ENCODE measurements around the gene AHR. TPM values are rescaled to one million over a fixed set of nuclear protein-coding genes. Genes with fewer than 3 reads are reported as not detected.

AHR gene
- total RNA-seq, 2 donors from 2014 or later: 5.6 to 6.0 TPM

GRCh38 chr7:17329440-17329839 lies 31.0 kb downstream of the AHR start:
- Mint-ChIP-seq H3K4me3 (no peak overlapping the region), H3K27ac (no peak overlapping the region), H3K27me3 (ENCODE audit: insufficient read depth) (no peaks in the 10 kb centered on the region), H3K9me3 (no peaks in the 10 kb centered on the region), H3K36me3 (ENCODE audit: low read depth) (no peaks in the 10 kb centered on the region), H3K4me1 (no peaks in the 10 kb centered on the region)
- no peaks in the 10 kb centered on the region for H3K4me1 ChIP-seq (ENCODE audit: control insufficient read depth, insufficient read depth, low read length)
- no peaks in the 10 kb centered on the region for H3K36me3 ChIP-seq (ENCODE audit: control insufficient read depth, insufficient read depth, low read length)
- H3K27ac ChIP-seq (ENCODE audit: low read depth, low read length): no peak overlapping the region
- no peak for TF ChIP-seq CTCF (conservative IDR thresholded peaks at IDR 0.05)
- no peak overlapping the region for H3K9ac ChIP-seq (ENCODE audit: extremely low read depth, low read length, poor library complexity, severe bottlenecking)
- no peak overlapping the region for H3K4me3 ChIP-seq (ENCODE audit: low read length)
- no peak for DNase-seq
- H3K27me3 ChIP-seq (ENCODE audit: control insufficient read depth, insufficient read depth, low read length, poor library complexity, severe bottlenecking): no peaks in the 10 kb centered on the region
- H3K9me3 ChIP-seq (ENCODE audit: control insufficient read depth, low read length): no peaks in the 10 kb centered on the region

GRCh38 chr7:17331891-17332501 lies 33.5 kb downstream of the AHR start:
- no peaks in the 10 kb centered on the region for H3K36me3 ChIP-seq (ENCODE audit: control insufficient read depth, insufficient read depth, low read length)
- H3K9me3 ChIP-seq (ENCODE audit: control insufficient read depth, low read length): no peaks in the 10 kb centered on the region
- H3K9ac ChIP-seq (ENCODE audit: extremely low read depth, low read length, poor library complexity, severe bottlenecking): no peak overlapping the region
- Mint-ChIP-seq H3K27ac (no peak overlapping the region), H3K4me3 (no peak overlapping the region), H3K9me3 (peaks cover under 1% of the 10 kb centered on the region), H3K27me3 (ENCODE audit: insufficient read depth) (no peaks in the 10 kb centered on the region), H3K4me1 (no peaks in the 10 kb centered on the region), H3K36me3 (ENCODE audit: low read depth) (peaks cover under 1% of the 10 kb centered on the region)
- H3K27ac ChIP-seq (ENCODE audit: low read depth, low read length): no peak overlapping the region
- no peak for DNase-seq
- WGBS, 2 experiments (ENCODE audit: insufficient coverage in 1 of 2, insufficient read length in 1 of 2): 95% methylated on average over 2 of the region's 2 CpGs; no CpG with 5 or more reads in 1 of the 2 experiments
- no peaks in the 10 kb centered on the region for H3K27me3 ChIP-seq (ENCODE audit: control insufficient read depth, insufficient read depth, low read length, poor library complexity, severe bottlenecking)
- no peak for TF ChIP-seq CTCF (conservative IDR thresholded peaks at IDR 0.05)
- no peaks in the 10 kb centered on the region for H3K4me1 ChIP-seq (ENCODE audit: control insufficient read depth, insufficient read depth, low read length)
- H3K4me3 ChIP-seq (ENCODE audit: low read length): no peak overlapping the region

- no peaks in the 10 kb centered on the region for H3K27me3 ChIP-seq (ENCODE audit: control insufficient read depth, insufficient read depth, low read length, poor library complexity, severe bottlenecking)
- DNase-seq: no peak
- H3K27ac ChIP-seq (ENCODE audit: low read depth, low read length): no peak overlapping the region
- no peak overlapping the region for H3K27ac Mint-ChIP-seq
- H3K9me3 Mint-ChIP-seq: peaks cover 3% of the 10 kb centered on the region
- H3K36me3 Mint-ChIP-seq (ENCODE audit: low read depth): peaks cover 3% of the 10 kb centered on the region
- H3K27me3 Mint-ChIP-seq (ENCODE audit: insufficient read depth): no peaks in the 10 kb centered on the region
- H3K4me1 ChIP-seq (ENCODE audit: control insufficient read depth, insufficient read depth, low read length): no peaks in the 10 kb centered on the region
- no peaks in the 10 kb centered on the region for H3K36me3 ChIP-seq (ENCODE audit: control insufficient read depth, insufficient read depth, low read length)
- no peaks in the 10 kb centered on the region for H3K9me3 ChIP-seq (ENCODE audit: control insufficient read depth, low read length)
- no peak overlapping the region for H3K4me3 Mint-ChIP-seq
- no peak for TF ChIP-seq CTCF (conservative IDR thresholded peaks at IDR 0.05)
- H3K9ac ChIP-seq (ENCODE audit: extremely low read depth, low read length, poor library complexity, severe bottlenecking): no peak overlapping the region
- H3K4me3 ChIP-seq (ENCODE audit: low read length): no peak overlapping the region
- no peaks in the 10 kb centered on the region for H3K4me1 Mint-ChIP-seq
Measured at GRCh38 chr7:17333221-17333620, 34.8 kb downstream of the AHR start.
